Measurements from ENCODE around the gene NEDD4L. TPM values are rescaled to one million over a fixed set of nuclear protein-coding genes. Genes with fewer than 3 reads are reported as not detected.

The NEDD4L gene
- total RNA-seq, 1 donor from 2014 or later = 32.6 TPM

GRCh38 chr18:58061349-58061748, 17.3 kb downstream of the NEDD4L start:
- POLR2A ChIA-PET = interaction anchor here (0.6 to 0.7 kb wide), 2 partner anchors 16 to 434 kb away, joined by 3 to 5 read pairs; no protein-coding TSS in a partner anchor
- intact Hi-C loops (cut with micrococcal nuclease) = no loop called here
- no peak for DNase-seq
- H3K4me1 Mint-ChIP-seq = peaks cover 5% of the 10 kb centered on the region
- no peak overlapping the region for H3K4me3 Mint-ChIP-seq
- TF ChIP-seq, protein P1, sequence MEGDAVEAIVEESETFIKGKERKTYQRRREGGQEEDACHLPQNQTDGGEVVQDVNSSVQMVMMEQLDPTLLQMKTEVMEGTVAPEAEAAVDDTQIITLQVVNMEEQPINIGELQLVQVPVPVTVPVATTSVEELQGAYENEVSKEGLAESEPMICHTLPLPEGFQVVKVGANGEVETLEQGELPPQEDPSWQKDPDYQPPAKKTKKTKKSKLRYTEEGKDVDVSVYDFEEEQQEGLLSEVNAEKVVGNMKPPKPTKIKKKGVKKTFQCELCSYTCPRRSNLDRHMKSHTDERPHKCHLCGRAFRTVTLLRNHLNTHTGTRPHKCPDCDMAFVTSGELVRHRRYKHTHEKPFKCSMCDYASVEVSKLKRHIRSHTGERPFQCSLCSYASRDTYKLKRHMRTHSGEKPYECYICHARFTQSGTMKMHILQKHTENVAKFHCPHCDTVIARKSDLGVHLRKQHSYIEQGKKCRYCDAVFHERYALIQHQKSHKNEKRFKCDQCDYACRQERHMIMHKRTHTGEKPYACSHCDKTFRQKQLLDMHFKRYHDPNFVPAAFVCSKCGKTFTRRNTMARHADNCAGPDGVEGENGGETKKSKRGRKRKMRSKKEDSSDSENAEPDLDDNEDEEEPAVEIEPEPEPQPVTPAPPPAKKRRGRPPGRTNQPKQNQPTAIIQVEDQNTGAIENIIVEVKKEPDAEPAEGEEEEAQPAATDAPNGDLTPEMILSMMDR (IDR thresholded peaks at IDR 0.05) = no peak
- no peak for ATAC-seq (ENCODE audit: low read depth)
- CTCF ChIA-PET = no interaction called here
- H3K27me3 Mint-ChIP-seq = no peaks in the 10 kb centered on the region
- H3K36me3 Mint-ChIP-seq (ENCODE audit: low read depth) = peaks cover 2% of the 10 kb centered on the region
- no peak overlapping the region for H3K27ac Mint-ChIP-seq
- H3K9me3 Mint-ChIP-seq = no peaks in the 10 kb centered on the region

- Mint-ChIP-seq H3K4me3 (no peak overlapping the region), H3K9me3 (no peaks in the 10 kb centered on the region)
These were observed 20.5 kb downstream of the NEDD4L start for GRCh38 chr18:58064406-58064998.

DNA sequence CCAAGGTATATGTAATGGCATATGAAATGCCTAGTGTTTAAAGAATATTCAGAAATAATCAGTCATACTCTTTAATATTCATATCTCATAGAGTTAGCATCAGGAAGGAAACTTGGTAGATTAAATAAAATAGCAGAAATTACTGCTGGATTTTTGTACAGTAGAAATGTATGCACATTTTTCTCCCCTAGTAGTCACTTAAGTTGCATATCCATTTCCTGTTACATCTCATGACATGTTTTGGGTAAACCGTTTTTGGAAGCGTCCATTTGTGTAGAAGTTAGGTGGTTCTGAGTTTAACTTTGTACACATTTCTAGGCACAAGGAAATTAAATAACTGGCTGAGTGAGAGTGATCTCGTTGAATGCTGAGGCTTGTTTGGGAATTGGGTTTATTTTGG, 21.9 kb downstream of the NEDD4L start:
- intact Hi-C loops (cut with micrococcal nuclease) = no loop called here
- TF ChIP-seq, protein P1 (IDR thresholded peaks at IDR 0.05) = no peak
- Mint-ChIP-seq H3K4me1 (peaks cover 9% of the 10 kb centered on the region), H3K27ac (no peak overlapping the region), H3K9me3 (no peaks in the 10 kb centered on the region), H3K27me3 (no peaks in the 10 kb centered on the region), H3K4me3 (no peak overlapping the region), H3K36me3 (ENCODE audit: low read depth) (no peaks in the 10 kb centered on the region)
- no peak for ATAC-seq (ENCODE audit: low read depth)
- ChIA-PET POLR2A (no interaction called here), CTCF (interaction anchor here (1.1 kb wide), 1 partner anchor 56 kb away, joined by 3 read pairs; no protein-coding TSS in a partner anchor)
- no peak for DNase-seq

More at GRCh38 chr18:58064406-58064998, 20.5 kb downstream of the NEDD4L start:
- no peak overlapping the region for H3K27ac Mint-ChIP-seq
- H3K4me1 Mint-ChIP-seq = peaks cover 9% of the 10 kb centered on the region
- ChIA-PET POLR2A (no interaction called here), CTCF (interaction anchor here (1.1 to 1.2 kb wide), 2 partner anchors 9 to 57 kb away, joined by 3 read pairs; no protein-coding TSS in a partner anchor)
- no peak for ATAC-seq (ENCODE audit: low read depth)
- DNase-seq = no peak
- H3K36me3 Mint-ChIP-seq (ENCODE audit: low read depth) = no peaks in the 10 kb centered on the region
- no peaks in the 10 kb centered on the region for H3K27me3 Mint-ChIP-seq
- intact Hi-C loops (cut with micrococcal nuclease) = no loop called here
- TF ChIP-seq, protein P1 (IDR thresholded peaks at IDR 0.05) = no peak

DNA sequence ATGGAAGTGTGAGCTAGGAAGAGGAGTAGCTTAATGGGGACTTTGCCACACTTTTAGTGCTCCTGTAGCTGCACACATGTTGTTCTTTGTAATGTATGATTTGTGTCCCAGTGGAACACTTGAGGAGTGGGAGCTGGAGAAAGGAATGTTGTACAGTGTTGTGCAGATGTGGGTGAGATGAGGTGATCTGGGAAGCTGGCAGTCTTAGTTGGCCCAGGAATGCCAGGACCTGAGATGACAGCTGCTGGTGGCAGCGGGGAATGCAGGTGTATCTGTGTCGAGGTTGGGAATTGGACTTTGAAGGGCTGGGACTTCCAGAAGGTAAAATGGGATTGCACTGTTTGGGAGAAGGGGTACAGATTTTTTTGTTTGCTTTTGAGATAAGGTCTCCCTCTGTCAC, 23.6 kb downstream of the NEDD4L start:
- no peaks in the 10 kb centered on the region for H3K36me3 Mint-ChIP-seq (ENCODE audit: low read depth)
- CTCF ChIA-PET = no interaction called here
- no peaks in the 10 kb centered on the region for H3K27me3 Mint-ChIP-seq
- no peak overlapping the region for H3K4me3 Mint-ChIP-seq
- POLR2A ChIA-PET = no interaction called here
- no peak for DNase-seq
- no peaks in the 10 kb centered on the region for H3K9me3 Mint-ChIP-seq
- no peak for ATAC-seq (ENCODE audit: low read depth)
- intact Hi-C loops (cut with micrococcal nuclease) = no loop called here
- peaks cover 9% of the 10 kb centered on the region for H3K4me1 Mint-ChIP-seq
- TF ChIP-seq, protein P1 (IDR thresholded peaks at IDR 0.05) = no peak
- no peak overlapping the region for H3K27ac Mint-ChIP-seq

GRCh38 chr18:58069099-58069498, 25.1 kb downstream of the NEDD4L start:
- TF ChIP-seq, protein P1 (IDR thresholded peaks at IDR 0.05) = no peak
- POLR2A ChIA-PET = interaction anchor here (0.6 kb wide), 1 partner anchor 487 kb away, joined by 4 read pairs; no protein-coding TSS in a partner anchor
- ATAC-seq (ENCODE audit: low read depth) = no peak
- no peak overlapping the region for H3K4me3 Mint-ChIP-seq
- CTCF ChIA-PET = interaction anchor here (1.2 kb wide), 1 partner anchor 17 kb away, joined by 4 read pairs; no protein-coding TSS in a partner anchor
- no peaks in the 10 kb centered on the region for H3K36me3 Mint-ChIP-seq (ENCODE audit: low read depth)
- no peaks in the 10 kb centered on the region for H3K27me3 Mint-ChIP-seq
- DNase-seq = no peak
- intact Hi-C loops (cut with micrococcal nuclease) = no loop called here
- no peak overlapping the region for H3K27ac Mint-ChIP-seq
- no peaks in the 10 kb centered on the region for H3K9me3 Mint-ChIP-seq
- peaks cover 9% of the 10 kb centered on the region for H3K4me1 Mint-ChIP-seq

Measured in activated B cell treated with CpG ODN at 0.5 μM for 24 hours (primary cell).